Endothelial cell of umbilical vein (primary cell): Measurements from ENCODE around the gene GANAB. TPM values are rescaled to one million over a fixed set of nuclear protein-coding genes. Genes with fewer than 3 reads are reported as not detected.
"Not testable (repeated sequence)": the region's sequence is repeated elsewhere in the genome, so short reads cannot be mapped to it uniquely, and the experiment has no call there.

ENCODE experiments used
- BruUV-seq: library from RNA; stranded (reverse); fragments of 400-500 nt; replicated peaks from 2 replicates; lab custom pipeline; 2021; lab: Mats Ljungman, UMichigan
- CTCF ChIA-PET: fragments of 300-600, 350-600 bp; sonication (Branson Sonifier 250); formaldehyde crosslinking; loops from one replicate; lab custom pipeline; 2021; ENCODE audit warnings: antibody characterized with exemption, inconsistent platforms; lab: Charles Lee
- POLR2A ChIA-PET: fragments of 300-600, 350-600 bp; sonication (Branson Sonifier 250); formaldehyde crosslinking; loops from one replicate; lab custom pipeline; 2021; ENCODE audit warnings: antibody characterized with exemption, inconsistent platforms; lab: Charles Lee
- DNase-seq: peaks from one replicate; pipeline ENCODE4 v3.0.0-alpha.2; 2011; ENCODE audit warnings: low read depth, low spot score
- FAIRE-seq: peaks from 2 replicates; lab custom pipeline; 2011; peaks lifted over from hg19 to GRCh38; lab: Jason Lieb, UNC
- H2AFZ ChIP-seq: 2 replicates; pipeline ENCODE4 v1.6.0; 2012; ENCODE audit warnings: low read depth, low read length, control low read depth, inconsistent platforms
- H3K27ac ChIP-seq: 2 replicates; pipeline ENCODE4 v1.5.1; 2011; ENCODE audit warnings: low read depth, mild to moderate bottlenecking, control low read depth, low read length, moderate library complexity; ENCODE audit not compliant: insufficient read depth
- H3K27me3 ChIP-seq, 2 experiments: 2 replicates each; pipeline versions ENCODE4 v1.6.0 to v1.6.1; 2011; ENCODE audit warnings: low read length in 2 of 2, mixed read lengths in 1 of 2; ENCODE audit not compliant: control insufficient read depth in 2 of 2, insufficient read depth in 2 of 2
- H3K36me3 ChIP-seq, 2 experiments: 2 replicates in 1 of 2; 3 replicates in 1 of 2; pipeline ENCODE4 v1.5.1; 2011; ENCODE audit warnings: low read length in 2 of 2, mild to moderate bottlenecking in 1 of 2, moderate library complexity in 1 of 2; ENCODE audit not compliant: control insufficient read depth in 2 of 2, insufficient read depth in 2 of 2; ENCODE audit errors: extremely low read depth in 1 of 2
- H3K4me1 ChIP-seq: 3 replicates; pipeline ENCODE4 v1.5.1; 2011; ENCODE audit warnings: mild to moderate bottlenecking, low read length; ENCODE audit not compliant: control insufficient read depth, insufficient read depth; ENCODE audit errors: extremely low read depth
- H3K4me2 ChIP-seq: 2 replicates; pipeline ENCODE4 v1.6.1; 2011; ENCODE audit warnings: low read length, control low read depth, mixed read lengths; ENCODE audit not compliant: insufficient read depth
- H3K4me3 ChIP-seq, 3 experiments: fragments of 200-600 bp in 1 of 3; sonication (generic), shearing (Covaris generic) in 1 of 3; replicated peaks in 1 of 3; 2 replicates each; pipeline ENCODE4 v1.5.1; 2011 to 2016; ENCODE audit warnings: control low read depth in 3 of 3, low read length in 3 of 3, mild to moderate bottlenecking in 2 of 3, inconsistent platforms in 1 of 3, low read depth in 1 of 3, moderate library complexity in 1 of 3; ENCODE audit not compliant: insufficient read depth in 1 of 3
- H3K79me2 ChIP-seq: 2 replicates; pipeline ENCODE4 v1.6.0; 2012; ENCODE audit warnings: low read length, inconsistent platforms; ENCODE audit not compliant: control insufficient read depth, insufficient read depth
- H3K9ac ChIP-seq: replicated peaks from 2 replicates; pipeline ENCODE3; 2011; ENCODE audit warnings: low read length, control low read depth; ENCODE audit not compliant: insufficient read depth; ENCODE audit errors: extremely low read depth
- H3K9me1 ChIP-seq: replicated peaks from 3 replicates; pipeline ENCODE4 v1.6.0; 2011; ENCODE audit warnings: mild to moderate bottlenecking, low read length; ENCODE audit not compliant: control insufficient read depth, insufficient read depth; ENCODE audit errors: extremely low read depth
- H3K9me3 ChIP-seq: replicated peaks from 2 replicates; pipeline ENCODE4 v1.5.1; 2012; ENCODE audit warnings: low read length, inconsistent platforms; ENCODE audit not compliant: control insufficient read depth, insufficient read depth
- H4K20me1 ChIP-seq: replicated peaks from 2 replicates; pipeline ENCODE3; 2011; ENCODE audit warnings: mild to moderate bottlenecking, low read length; ENCODE audit not compliant: control insufficient read depth, insufficient read depth; ENCODE audit errors: extremely low read depth
- CTCF ChIP-seq, 2 donors: IDR thresholded peaks; 1 replicate in 1 of 2; 2 replicates in 1 of 2; pipeline ENCODE4 v1.5.1; 2011; ENCODE audit warnings: low read length in 2 of 2, mild to moderate bottlenecking in 2 of 2, moderate library complexity in 2 of 2, control low read depth in 1 of 2, inconsistent platforms in 1 of 2, low read depth in 1 of 2; ENCODE audit not compliant: insufficient read depth in 1 of 2; ENCODE audit errors: extremely low read depth in 1 of 2
- EZH2 ChIP-seq: IDR thresholded peaks from 2 replicates; pipeline ENCODE4 v1.6.1; 2012; ENCODE audit warnings: borderline replicate concordance, low read depth, mild to moderate bottlenecking, moderate library complexity, low read length, inconsistent platforms; ENCODE audit not compliant: severe bottlenecking
- FOS ChIP-seq: IDR thresholded peaks from 2 replicates; pipeline ENCODE4 v1.6.1; 2011; ENCODE audit warnings: mild to moderate bottlenecking, low read length, moderate library complexity, borderline replicate concordance; ENCODE audit not compliant: insufficient read depth
- GATA2 ChIP-seq: IDR thresholded peaks from 2 replicates; pipeline ENCODE4 v1.7.0; 2011; ENCODE audit warnings: low read depth, mild to moderate bottlenecking, moderate library complexity, mixed read lengths, low read length; ENCODE audit not compliant: insufficient read length, insufficient read depth
- JUN ChIP-seq: IDR thresholded peaks from 2 replicates; pipeline ENCODE4 v1.6.1; 2011; ENCODE audit warnings: borderline replicate concordance, low read depth; ENCODE audit not compliant: insufficient read length, insufficient read depth
- MAX ChIP-seq: IDR thresholded peaks from 2 replicates; pipeline ENCODE4 v1.6.1; 2011; ENCODE audit not compliant: insufficient read depth, insufficient read length
- POLR2A ChIP-seq: IDR thresholded peaks from 2 replicates; pipeline ENCODE4 v1.6.1; 2012; ENCODE audit warnings: low read depth, mild to moderate bottlenecking, control low read depth, low read length
- POLR2AphosphoS5 ChIP-seq: IDR thresholded peaks from 2 replicates; pipeline ENCODE4 v1.6.1; 2012; ENCODE audit warnings: low read depth, mild to moderate bottlenecking, control low read depth, low read length, moderate library complexity; ENCODE audit not compliant: insufficient read depth
- dilution Hi-C: fragments of 300-500 bp; cut with MboI; formaldehyde crosslinking; loops from one replicate; pipeline ENCODE4 v1.15.0; 2019; ENCODE audit warnings: low sequenced_read_pairs; ENCODE audit not compliant: extremely low pct_ligation_motif_present
- intact Hi-C: fragments of 100-400 bp; cut with micrococcal nuclease; formaldehyde crosslinking; loops from one replicate; pipeline ENCODE4 v1.10.0; 2022
- polyA plus RNA-seq, 4 experiments: library from polyadenylated mRNA; depleted of rRNA in 3 of 4; stranded (reverse) in 3 of 4; unstranded in 1 of 4; fragments of >200 nt; gene quantifications; 2 replicates each; pipeline versions ENCODE4 v1.2.1 to v1.2.3, GENCODE V29; 2011 to 2012; ENCODE audit warnings: missing spikeins in 1 of 4
- total RNA-seq: library from RNA; stranded (reverse); gene quantifications from 2 replicates; pipeline ENCODE4 v1.2.3, GENCODE V29; 2021

The GANAB gene
- total and polyA plus RNA-seq, 2 donors (not counting 3 experiments of a cell fraction or from before 2014, with no cell fraction given): 389 to 455 TPM

GRCh38 chr11:62694455-62695167 is 48.2 kb upstream of the GANAB start:
- intact Hi-C loops (loop anchor here (1.0 to 2.0 kb wide), 3 partner anchors 14 to 299 kb away; no protein-coding TSS in a partner anchor), dilution Hi-C loops (no loop called here)
- Histone ChIP-seq H3K79me2 (no peaks in the 10 kb centered on the region), H3K4me3 (no peak overlapping the region), H3K9me3 (no peaks in the 10 kb centered on the region), H3K4me2 (no peak overlapping the region), H3K27ac (no peak overlapping the region), H2AFZ (no peak overlapping the region), H3K4me1 (no peaks in the 10 kb centered on the region), H3K9me1 (no peaks in the 10 kb centered on the region), H3K9ac (no peak overlapping the region), H3K36me3 (peaks cover 5 to 23% of the 10 kb centered on the region in 2 experiments), H4K20me1 (no peaks in the 10 kb centered on the region), H3K27me3 (no peaks in the 10 kb centered on the region)
- POLR2A ChIA-PET: interaction anchor here (1.1 kb wide), 1 partner anchor 30 kb away, joined by 3 read pairs; the partner anchor contains the start of genes C11orf98 and CSKMT
- BruUV-seq: no TSS peak
- peak; percentile 93 for FAIRE-seq
- TF ChIP-seq POLR2A: no peak
- TF ChIP-seq FOS: no peak
- no peak for TF ChIP-seq GATA2
- TF ChIP-seq EZH2: no peak
- no peak for TF ChIP-seq POLR2AphosphoS5
- TF ChIP-seq CTCF (IDR thresholded peaks at IDR 0.05; ENCODE audit: extremely low read depth in 1 of 2, insufficient read depth in 1 of 2, low read depth in 1 of 2, low read length in 2 of 2): peak; percentile 80 to 83
- no peak for TF ChIP-seq JUN
- TF ChIP-seq MAX: no peak
- CTCF ChIA-PET: interaction anchor here (0.5 to 8.0 kb wide), 26 partner anchors 11 to 315 kb away, joined by 3 to 118 read pairs (median 4); partner anchors contain the start of genes B3GAT3, C11orf98, CSKMT and EEF1G
- DNase-seq: peak; percentile 68

- H3K4me2 ChIP-seq, H3K27me3 ChIP-seq, H3K4me1 ChIP-seq, H3K27ac ChIP-seq, DNase-seq, BruUV-seq, H3K9ac ChIP-seq, H3K9me1 ChIP-seq, H3K9me3 ChIP-seq, H4K20me1 ChIP-seq, H3K79me2 ChIP-seq, dilution Hi-C loops, H3K4me3 ChIP-seq, FAIRE-seq, H2AFZ ChIP-seq: not testable (repeated sequence)
- H3K36me3 ChIP-seq: peaks cover 5 to 23% of the 10 kb centered on the region in 2 experiments
- CTCF ChIA-PET: interaction anchor here (0.7 to 8.0 kb wide), 14 partner anchors 12 to 299 kb away, joined by 3 to 118 read pairs (median 5); partner anchors contain the start of genes C11orf98, CSKMT and INTS5
- intact Hi-C loops: loop anchor here (1.0 to 2.0 kb wide), 3 partner anchors 13 to 298 kb away; no protein-coding TSS in a partner anchor
- POLR2A ChIA-PET: interaction anchor here (0.5 to 0.7 kb wide), 2 partner anchors 29 to 164 kb away, joined by 4 to 9 read pairs; partner anchors contain the start of genes C11orf98 and CSKMT
Observed at GRCh38 chr11:62693624-62694023, 47.2 kb upstream of the GANAB start.
